PC-3 (cell line): Measurements from ENCODE around the gene PLK5. TPM values are rescaled to one million over a fixed set of nuclear protein-coding genes. Genes with fewer than 3 reads are reported as not detected.

Experiments
- ATAC-seq: fragments of 200-7000 bp; cut with Tn5 transposase; 2 replicates; pipeline ENCODE4 v1.9.1; 2020; ENCODE audit warnings: mild to moderate bottlenecking, moderate library complexity
- BruUV-seq: library from RNA; stranded (reverse); fragments of 400-500 nt; replicated peaks from 2 replicates; lab custom pipeline; 2021; lab: Mats Ljungman, UMichigan
- CTCF ChIA-PET: fragments of 300-600 bp; sonication (Branson Sonifier 250); formaldehyde crosslinking; loops from one replicate; lab custom pipeline; 2022; ENCODE audit warnings: antibody characterized with exemption; lab: Charles Lee
- POLR2A ChIA-PET: fragments of 300-600 bp; sonication (Branson Sonifier 250); formaldehyde crosslinking; loops from one replicate; lab custom pipeline; 2022; ENCODE audit warnings: antibody characterized with exemption; ENCODE audit not compliant: unreplicated experiment; lab: Charles Lee
- DNase-seq: peaks from one replicate; pipeline ENCODE4 v3.0.0-alpha.2; 2015
- H2AFZ ChIP-seq: fragments of 300-600 bp; sonication (generic); 2 replicates; pipeline ENCODE4 v1.6.0; 2016; ENCODE audit warnings: antibody characterized with exemption, low read length
- H3F3A ChIP-seq: fragments of 300-600 bp; sonication (generic); one replicate; pipeline ENCODE4 v1.6.0; 2017; ENCODE audit warnings: antibody characterized with exemption, low read length, control low read depth, mild to moderate bottlenecking; ENCODE audit not compliant: unreplicated experiment
- H3K27ac ChIP-seq: fragments of 300-600 bp; sonication (generic); 2 replicates; pipeline ENCODE4 v1.5.1; 2016; ENCODE audit warnings: mild to moderate bottlenecking, low read length
- H3K27me3 ChIP-seq: fragments of 300-600 bp; sonication (generic); 2 replicates; pipeline ENCODE4 v1.6.1; 2016; ENCODE audit warnings: low read length, mixed read lengths
- H3K36me3 ChIP-seq: fragments of 300-600 bp; sonication (generic); 2 replicates; pipeline ENCODE4 v1.6.1; 2016; ENCODE audit warnings: low read depth, mixed run types, low read length, mixed read lengths
- H3K4me1 ChIP-seq: fragments of 300-600 bp; sonication (generic); 2 replicates; pipeline ENCODE4 v1.5.1; 2016; ENCODE audit warnings: low read length; ENCODE audit not compliant: insufficient read depth
- H3K4me2 ChIP-seq: fragments of 300-600 bp; sonication (generic); 2 replicates; pipeline ENCODE4 v1.6.0; 2016; ENCODE audit warnings: low read length
- H3K4me3 ChIP-seq: fragments of 300-600 bp; sonication (generic); 2 replicates; pipeline ENCODE4 v1.5.1; 2016; ENCODE audit warnings: mild to moderate bottlenecking, low read length, mixed read lengths
- H3K79me2 ChIP-seq: fragments of 300-600 bp; sonication (generic); 2 replicates; pipeline ENCODE4 v1.6.1; 2017; ENCODE audit warnings: low read length, mixed read lengths
- H3K9ac ChIP-seq: fragments of 300-600 bp; sonication (generic); 2 replicates; pipeline ENCODE4 v1.6.0; 2016; ENCODE audit warnings: mild to moderate bottlenecking, low read length
- H3K9me2 ChIP-seq: fragments of 300-600 bp; sonication (generic); replicated peaks from 2 replicates; pipeline ENCODE4 v1.6.1; 2016; ENCODE audit warnings: mixed run types, low read length, mixed read lengths
- H3K9me3 ChIP-seq: fragments of 300-600 bp; sonication (generic); 2 replicates; pipeline ENCODE4 v1.6.1; 2016; ENCODE audit warnings: low read length, mixed read lengths
- H4K20me1 ChIP-seq: fragments of 300-600 bp; sonication (generic); 2 replicates; pipeline ENCODE4 v1.6.1; 2016; ENCODE audit warnings: low read length, mixed read lengths
- CTCF ChIP-seq: fragments of 300-600 bp; sonication (generic); conservative IDR thresholded peaks from 2 replicates; pipeline ENCODE4 v1.5.1; 2017; ENCODE audit warnings: antibody characterized with exemption, low read depth, mild to moderate bottlenecking, low read length
- EZH2 ChIP-seq: fragments of 300-600 bp; sonication (generic); IDR thresholded peaks from one replicate; pipeline ENCODE4 v1.6.1; 2017; ENCODE audit warnings: antibody characterized with exemption, mild to moderate bottlenecking, low read length; ENCODE audit not compliant: unreplicated experiment
- EZH2phosphoT487 ChIP-seq: fragments of 300-600 bp; sonication (generic); IDR thresholded peaks from 2 replicates; pipeline ENCODE4 v1.6.1; 2018; ENCODE audit warnings: mild to moderate bottlenecking, antibody characterized with exemption, low read length, borderline replicate concordance
- intact Hi-C: fragments of 100-400 bp; cut with micrococcal nuclease; formaldehyde crosslinking; loops from 2 replicates; pipeline ENCODE4 v1.9.0; 2023
- total RNA-seq: library from RNA; depleted of rRNA; stranded (reverse); fragments of >200 nt; gene quantifications from 2 replicates; pipeline ENCODE4 v1.2.3, GENCODE V29; 2014

The PLK5 gene
- total RNA-seq, 1 experiment from 2014 or later, result not detected

GRCh38 chr19:1569997-1570396, 46.1 kb downstream of the PLK5 start:
- H3K36me3 ChIP-seq, result no peaks in the 10 kb centered on the region
- H2AFZ ChIP-seq, result no peak overlapping the region
- no peak for TF ChIP-seq EZH2phosphoT487
- no peak for TF ChIP-seq CTCF
- TF ChIP-seq EZH2, result no peak
- intact Hi-C loops, result no loop called here
- H3K79me2 ChIP-seq, result peaks cover 15% of the 10 kb centered on the region
- no peak overlapping the region for H3K4me2 ChIP-seq
- H3K4me1 ChIP-seq, result no peaks in the 10 kb centered on the region; the same call in 1 of the 2 replicates
- H3K4me3 ChIP-seq, result no peak overlapping the region
- no peaks in the 10 kb centered on the region for H4K20me1 ChIP-seq
- no peak overlapping the region for H3K27ac ChIP-seq
- no peaks in the 10 kb centered on the region for H3K27me3 ChIP-seq
- CTCF ChIA-PET, result no interaction called here
- DNase-seq, result no peak
- H3K9me3 ChIP-seq, result no peaks in the 10 kb centered on the region
- no peaks in the 10 kb centered on the region for H3K9me2 ChIP-seq
- POLR2A ChIA-PET, result no interaction called here
- no peak overlapping the region for H3K9ac ChIP-seq
- ATAC-seq, result no peak
- no TSS peak for BruUV-seq
- H3F3A ChIP-seq, result no peaks in the 10 kb centered on the region

- H3K9me3 ChIP-seq, result no peaks in the 10 kb centered on the region
- CTCF ChIA-PET, result no interaction called here
- peaks cover 9% of the 10 kb centered on the region for H3K79me2 ChIP-seq
Measured at GRCh38 chr19:1570836-1571235, 47.0 kb downstream of the PLK5 start.

More at GRCh38 chr19:1570836-1571235, 47.0 kb downstream of the PLK5 start:
- Histone ChIP-seq H3K9ac (no peak overlapping the region), H2AFZ (no peak overlapping the region), H3K4me2 (no peak overlapping the region), H3K27ac (no peak overlapping the region), H3K36me3 (no peaks in the 10 kb centered on the region), H4K20me1 (no peaks in the 10 kb centered on the region), H3K27me3 (no peaks in the 10 kb centered on the region), H3K4me3 (no peak overlapping the region), H3K9me2 (no peaks in the 10 kb centered on the region), H3F3A (no peaks in the 10 kb centered on the region), H3K4me1 (no peaks in the 10 kb centered on the region; the same call in 1 of the 2 replicates)
- BruUV-seq, result no TSS peak
- no peak for DNase-seq
- TF ChIP-seq EZH2, result no peak
- no peak for TF ChIP-seq EZH2phosphoT487
- no peak for TF ChIP-seq CTCF
- intact Hi-C loops, result no loop called here
- ATAC-seq, result no peak
- POLR2A ChIA-PET, result no interaction called here
